Forelimb muscle (tissue), 1 donor: Measurements from ENCODE around the gene MAP2K6. TPM values are rescaled to one million over a fixed set of nuclear protein-coding genes. Genes with fewer than 3 reads are reported as not detected.

Experiments used
- DNase-seq: peaks from one replicate; pipeline ENCODE4 v3.0.0-alpha.2; 2013; ENCODE audit warnings: low read depth
- polyA plus RNA-seq: library from polyadenylated mRNA; unstranded; fragments of 120-200 nt; gene quantifications from one replicate; pipeline ENCODE4 v1.2.1, GENCODE V29; 2013; ENCODE audit not compliant: insufficient read length

Gene MAP2K6
- polyA plus RNA-seq, 1 donor: 16.4 TPM

- no peak for DNase-seq
Measured at GRCh38 chr17:69578385-69578936, 164.0 kb downstream of the MAP2K6 start.

DNA sequence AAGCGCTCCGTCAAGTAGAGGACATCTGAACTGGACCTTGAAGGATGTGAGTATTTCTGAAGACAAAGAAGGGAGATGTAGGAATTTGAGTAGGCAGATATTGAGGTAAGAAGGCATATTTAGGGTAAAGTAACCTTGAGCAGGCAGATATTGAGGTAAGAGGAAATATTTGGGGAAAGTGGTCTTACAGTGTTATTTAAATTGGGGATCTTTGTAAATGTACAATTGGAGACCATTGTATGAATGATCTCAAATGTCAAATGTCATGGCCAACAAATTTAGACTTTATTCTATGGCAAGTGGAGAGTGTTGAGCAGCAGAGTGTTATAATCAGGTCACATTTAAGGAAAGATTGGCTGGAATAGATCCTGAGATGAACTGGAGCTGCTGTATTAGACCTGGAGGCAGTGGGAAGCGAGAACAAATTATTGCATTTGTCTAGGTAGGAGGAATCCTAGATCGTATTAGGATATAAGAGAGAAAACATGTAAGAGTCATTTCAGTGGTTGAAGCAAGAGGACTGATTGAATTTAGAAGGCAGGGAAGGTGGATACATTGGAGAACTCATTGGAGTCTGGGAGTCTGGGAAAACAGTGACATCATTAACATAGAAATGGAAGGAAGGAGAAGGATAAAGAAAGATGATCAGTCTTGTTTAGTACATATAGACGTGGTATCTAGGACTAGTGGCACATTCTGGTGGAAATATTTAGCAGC is 165.6 kb downstream of the MAP2K6 start:
- DNase-seq: no peak

- no peak for DNase-seq
Measured at GRCh38 chr17:69581061-69581961, 166.8 kb downstream of the MAP2K6 start.

DNA sequence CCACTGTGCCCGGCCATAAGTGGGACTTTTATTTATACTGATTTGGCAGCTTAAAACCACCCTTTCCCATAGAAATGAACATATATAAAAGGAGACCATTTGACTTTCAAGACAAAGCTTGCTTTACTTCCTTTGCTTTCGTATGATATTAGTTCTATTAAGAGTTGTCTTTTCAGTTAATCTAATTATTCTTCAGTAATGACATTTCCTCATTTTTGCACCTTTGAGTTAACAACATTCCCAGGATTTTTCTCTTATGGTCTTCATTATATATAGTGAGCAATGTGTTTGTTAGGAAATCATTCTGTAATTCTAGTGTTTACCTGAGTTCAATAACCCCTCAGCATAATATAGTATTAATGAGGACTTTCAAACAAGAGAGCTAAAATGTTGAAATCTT is 173.8 kb downstream of the MAP2K6 start:
- no peak for DNase-seq

GRCh38 chr17:69588827-69589239 is 174.3 kb downstream of the MAP2K6 start:
- no peak for DNase-seq

- no peak for DNase-seq
Measured at GRCh38 chr17:69590671-69591070, 176.2 kb downstream of the MAP2K6 start.

GRCh38 chr17:69592692-69593350 is 178.3 kb downstream of the MAP2K6 start:
- no peak for DNase-seq

DNA sequence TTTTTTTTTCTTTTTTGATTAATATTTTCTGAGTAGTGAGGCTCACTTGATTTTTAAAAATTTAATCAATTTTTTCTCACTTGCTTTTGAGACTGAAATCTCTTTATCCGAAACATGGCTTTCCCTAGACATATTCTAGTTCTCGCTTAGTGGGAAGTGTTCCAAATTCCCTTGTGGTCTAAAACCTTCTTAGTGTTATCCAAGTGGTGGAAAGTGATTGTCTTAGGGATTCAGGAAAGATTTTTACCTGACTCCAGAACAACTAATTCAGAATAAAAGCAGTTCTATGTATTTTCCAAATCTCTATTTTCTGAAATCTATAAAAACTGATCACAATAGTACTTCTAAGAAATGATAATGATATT is 178.8 kb downstream of the MAP2K6 start:
- no peak for DNase-seq

DNA sequence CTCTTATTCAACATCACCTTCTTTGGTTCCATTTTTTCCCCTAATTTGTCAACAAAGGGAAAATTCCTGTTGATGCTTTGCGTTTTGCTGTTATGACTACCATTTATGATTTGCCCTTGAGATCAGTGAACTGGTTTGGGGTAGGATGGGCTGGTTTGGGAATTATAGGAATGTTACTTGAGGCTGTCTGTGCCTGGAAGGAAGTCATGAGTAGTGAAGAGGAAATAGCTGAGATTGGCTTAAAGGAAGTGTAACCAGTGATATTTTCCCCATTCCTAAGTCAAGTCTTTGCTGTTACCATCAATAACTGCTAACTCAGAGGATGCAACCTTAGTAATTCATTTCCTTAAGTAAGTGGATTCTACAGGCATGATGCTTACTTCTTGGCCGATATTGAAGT is 179.2 kb downstream of the MAP2K6 start:
- no peak for DNase-seq

DNA sequence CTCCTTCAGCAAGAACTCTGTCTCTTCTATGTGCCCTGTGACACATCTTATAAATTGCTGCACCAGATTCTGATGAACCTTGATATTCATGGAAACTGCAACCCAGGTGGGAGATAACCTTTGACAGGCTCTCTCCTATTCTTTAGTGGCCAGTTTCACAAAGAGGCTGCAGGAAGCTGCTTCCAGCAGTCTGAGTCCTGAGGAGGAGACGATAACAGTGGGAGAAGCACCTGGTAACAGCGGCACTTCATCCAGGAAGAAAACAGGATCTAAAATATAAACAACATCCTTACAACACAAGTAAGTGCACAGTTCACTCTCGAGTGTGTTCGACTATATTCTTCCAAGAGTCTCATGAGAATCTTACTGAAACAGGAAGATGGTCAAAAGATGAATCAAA is 180.1 kb downstream of the MAP2K6 start:
- DNase-seq: no peak

DNA sequence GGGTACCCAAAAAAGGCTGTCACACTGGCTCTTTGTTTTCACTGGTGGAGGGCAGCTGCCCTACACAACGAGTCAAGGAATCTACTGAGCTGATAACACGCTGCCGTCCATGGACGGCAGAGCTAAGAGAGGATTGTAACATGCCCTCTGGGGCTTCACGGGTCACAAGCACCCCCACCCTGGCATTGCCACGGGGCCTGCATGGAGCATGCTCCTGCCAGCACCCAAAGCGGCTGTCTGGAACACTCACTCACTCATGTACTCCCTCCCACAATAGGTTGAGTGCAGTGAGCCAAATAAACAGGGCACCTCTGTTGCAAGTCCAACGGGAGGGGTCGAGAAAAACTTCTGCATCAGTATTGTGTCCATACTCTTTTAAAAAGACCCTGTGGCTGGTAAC is 181.6 kb downstream of the MAP2K6 start:
- DNase-seq: no peak

DNA sequence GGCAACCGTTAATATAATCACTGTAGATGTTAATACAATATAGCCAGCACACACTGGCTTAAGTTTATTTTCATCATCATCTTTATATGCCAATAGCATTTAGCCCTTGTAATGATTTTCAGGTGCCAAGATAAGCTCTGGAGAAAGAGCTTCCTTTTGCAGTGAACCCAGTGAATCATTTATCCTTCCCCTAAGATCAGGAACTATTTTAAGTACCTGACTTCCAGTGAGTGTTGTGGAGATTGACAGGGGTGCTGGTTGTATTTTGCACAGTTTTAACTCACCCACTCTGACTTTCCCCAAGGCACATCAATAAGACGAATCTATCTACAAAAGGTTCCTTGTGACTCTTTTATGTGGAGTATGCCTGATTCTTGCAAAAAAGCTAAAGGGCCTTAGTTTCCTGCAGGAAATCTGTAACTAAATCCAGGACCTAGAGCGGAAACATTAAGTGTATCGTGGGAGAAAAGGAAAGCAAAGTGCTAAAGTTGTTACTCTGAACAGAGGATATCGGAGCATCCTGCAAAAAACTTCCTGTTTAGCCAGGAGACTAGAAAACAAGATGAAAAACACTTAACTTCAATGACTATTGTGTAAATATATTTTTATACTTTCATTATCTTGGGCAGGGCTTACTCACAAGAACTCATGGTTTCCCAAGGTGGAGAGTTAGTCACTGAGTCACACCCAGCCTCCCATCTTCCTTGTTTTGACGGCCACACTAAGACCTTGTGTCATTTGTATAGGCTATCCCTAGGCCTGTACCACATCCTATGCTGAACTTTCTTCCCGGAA is 183.6 kb downstream of the MAP2K6 start:
- DNase-seq: no peak

DNA sequence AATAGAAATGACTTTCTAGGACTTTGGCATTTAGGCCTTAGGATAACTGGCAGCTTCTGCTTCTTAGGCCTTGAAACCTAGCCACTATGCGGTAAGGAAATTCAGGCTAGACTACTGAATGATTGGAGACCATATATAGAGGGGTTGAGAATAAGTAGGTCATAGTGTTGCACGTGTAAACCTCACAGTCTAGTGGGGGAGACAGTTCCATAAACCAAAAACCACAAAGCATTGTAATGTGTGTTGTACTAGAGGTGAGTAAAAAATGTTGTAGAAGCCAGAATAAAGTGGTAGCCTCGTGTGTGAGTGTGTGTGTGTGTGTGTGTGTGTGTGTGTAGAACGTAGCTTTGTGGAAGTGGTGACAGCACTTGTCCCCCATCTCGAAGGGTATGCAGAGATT is 188.5 kb downstream of the MAP2K6 start:
- DNase-seq: no peak

Other genes starting within 250 kb of the MAP2K6 start
- 9.5 TPM for gene ABCA10, start 185.9 kb upstream of the MAP2K6 start, polyA plus RNA-seq
- gene ABCA5, start 87.6 kb upstream of the MAP2K6 start, polyA plus RNA-seq: 25.2 TPM